ENCODE results near the gene TCEAL9.
A peak's percentile ranks its signal among the peaks of the same experiment; 100 is the strongest.
"Not testable (repeated sequence)": the region's sequence is repeated elsewhere in the genome, so short reads cannot be mapped to it uniquely, and the experiment has no call there.

The TCEAL9 gene

GRCh38 chrX:103356130-103356798 is at the start of gene TCEAL9:
TSS of gene TCEAL9 (plus strand) at chrX:103356506. CDS start at chrX:103357685, 1,179 bp downstream.
- peak; percentile 5 for DNase-seq

- no peak for DNase-seq
Observed at GRCh38 chrX:103309860-103310554, 46.3 kb upstream of the TCEAL9 start.

DNA sequence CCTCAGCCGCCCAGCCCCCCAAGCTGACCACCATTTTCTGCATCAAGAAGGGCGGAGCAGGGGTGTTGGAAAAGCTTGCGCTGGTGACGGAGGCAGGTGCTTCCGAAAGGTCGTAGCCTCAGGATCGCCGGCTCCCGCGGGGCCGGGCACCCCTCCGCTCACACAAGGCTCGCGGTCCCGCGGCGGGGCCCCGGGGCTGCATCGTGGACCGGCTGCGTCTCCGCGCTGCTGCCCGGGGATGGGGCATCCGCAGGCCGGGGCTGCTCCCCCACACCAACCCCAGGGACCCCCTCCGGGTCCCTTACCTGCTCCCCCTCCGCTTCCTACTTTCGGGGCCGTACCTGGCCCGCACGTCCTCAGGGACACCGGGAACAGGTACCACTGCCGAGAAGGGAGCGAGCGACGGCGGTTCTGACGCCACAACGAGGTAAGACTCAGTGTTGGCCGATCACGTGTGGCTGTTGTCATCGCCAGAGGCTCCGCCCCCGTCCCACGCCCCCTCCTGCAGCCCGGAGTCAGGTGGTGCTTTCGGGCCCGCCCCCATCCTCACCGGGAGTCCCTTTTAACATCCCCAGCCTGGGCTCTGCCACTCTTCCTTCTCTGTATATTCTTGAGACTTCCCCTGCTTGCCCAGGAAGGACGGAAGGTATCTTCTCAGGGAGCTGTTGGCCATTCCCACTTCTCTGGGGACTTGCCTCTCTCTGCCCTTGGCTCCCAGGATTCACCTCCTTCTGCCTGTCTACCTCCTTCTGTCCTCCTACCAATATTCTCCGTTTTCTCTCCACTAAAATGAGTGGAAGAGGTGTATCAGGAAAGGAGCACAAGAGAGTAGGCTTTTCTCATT is 45.5 kb upstream of the TCEAL9 start, which contains the start of gene BEX2:
TSS of gene BEX2 (minus strand) at position 436 of the 844 bp plus-strand sequence. CDS start 1,014 bp downstream, outside the sequence.
- DNase-seq: peak; percentile 56

DNA sequence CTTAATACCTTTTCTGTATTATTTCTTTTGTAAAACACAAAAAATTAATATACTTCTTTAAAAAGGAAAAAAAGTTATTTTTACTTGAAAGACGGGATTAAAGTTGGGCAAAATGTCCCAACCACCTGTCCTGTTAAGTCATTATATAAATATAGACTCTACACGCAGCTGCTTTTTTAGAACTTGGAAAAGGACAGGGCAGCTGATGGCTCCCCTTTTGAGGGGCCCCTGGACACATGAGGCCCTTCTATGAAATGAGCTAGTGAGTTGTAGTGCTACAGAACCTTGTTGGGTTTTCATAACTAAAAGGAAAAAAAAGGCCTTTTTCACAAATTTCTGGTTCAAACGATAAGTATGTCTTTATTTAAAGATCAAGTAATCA is 44.9 kb upstream of the TCEAL9 start:
- DNase-seq: no peak

DNA sequence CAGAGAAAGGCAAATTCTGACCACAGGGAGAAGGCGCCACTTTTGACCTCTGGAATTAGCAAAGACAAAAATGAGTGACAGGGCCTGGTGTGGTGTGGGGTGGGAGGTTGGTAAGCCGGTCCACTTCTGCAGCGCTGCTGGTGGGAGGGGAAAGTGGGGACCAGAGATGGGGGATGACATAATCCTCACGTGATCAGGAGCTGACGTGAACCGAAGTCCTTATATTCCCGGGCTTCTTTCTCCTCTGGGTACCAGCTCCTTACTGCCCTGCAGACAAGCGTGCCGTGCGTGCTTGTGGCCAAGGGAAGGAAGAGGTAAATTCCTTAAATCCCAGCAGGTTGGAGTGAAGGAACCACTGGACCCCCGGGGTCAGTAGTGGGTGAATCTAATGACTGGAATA is 26.3 kb upstream of the TCEAL9 start, which contains the start of gene TCEAL7:
TSS of gene TCEAL7 (plus strand) at position 249 of the 400 bp plus-strand sequence. CDS start 1,165 bp downstream, outside the sequence.
- DNase-seq: no peak

GRCh38 chrX:103330681-103331288 is 25.5 kb upstream of the TCEAL9 start:
- no peak for DNase-seq

GRCh38 chrX:103338663-103339062 is 17.6 kb upstream of the TCEAL9 start:
- DNase-seq: no peak

DNA sequence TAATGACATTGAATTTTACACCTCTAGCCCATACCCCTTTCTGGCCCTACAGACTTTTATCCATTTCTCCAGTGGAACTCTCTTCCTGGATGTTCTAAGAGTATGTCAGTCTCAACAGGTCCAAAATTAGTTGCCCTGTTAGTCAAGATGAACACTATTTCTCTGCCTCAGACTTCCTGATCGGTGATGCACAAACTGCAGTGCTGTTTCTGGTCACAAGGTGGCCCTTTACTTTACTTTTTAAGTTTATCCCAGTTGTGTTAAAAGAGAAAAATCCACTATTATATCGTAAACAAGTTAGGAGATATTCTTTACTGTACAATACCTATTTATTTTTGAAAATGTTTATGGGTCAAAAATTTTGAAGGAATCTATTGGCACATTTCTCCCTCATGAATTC is 13.2 kb upstream of the TCEAL9 start:
- DNase-seq: no peak

- no peak for DNase-seq
Observed at GRCh38 chrX:103344606-103345005, 11.7 kb upstream of the TCEAL9 start.

DNA sequence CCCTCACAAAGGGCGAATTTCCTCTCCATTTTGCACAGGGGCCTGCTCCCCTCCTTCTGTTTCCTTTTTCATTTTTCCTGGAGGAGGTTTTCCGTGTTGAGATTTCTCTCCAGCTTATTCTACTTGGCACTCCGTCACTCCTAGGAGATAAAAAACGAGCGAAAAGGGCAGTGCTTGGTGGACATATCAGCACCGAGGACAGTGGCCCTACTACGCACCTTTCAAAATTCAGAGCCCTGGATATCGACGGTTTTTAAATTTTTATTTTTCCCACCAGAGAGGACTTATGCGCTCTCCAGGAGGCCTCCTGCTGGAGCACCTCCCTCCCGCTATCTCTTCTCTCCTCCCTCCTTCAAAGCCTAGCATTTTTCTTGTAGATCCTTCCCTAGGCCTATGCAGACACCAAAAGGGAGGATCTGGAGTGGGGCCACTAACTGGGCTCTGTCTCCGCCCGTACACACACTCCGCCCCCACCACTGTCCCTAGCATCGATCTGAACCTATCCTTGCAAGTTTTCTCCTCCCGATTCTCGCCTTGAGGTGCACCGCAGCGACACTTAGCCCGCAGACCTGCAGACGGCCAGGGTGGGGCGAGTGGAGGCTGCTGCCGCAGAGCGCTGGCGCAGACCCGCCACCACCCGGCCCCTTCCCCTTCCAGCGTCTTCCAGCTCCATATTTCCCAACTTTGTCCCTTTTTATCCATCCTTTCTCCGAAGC is 8.5 kb upstream of the TCEAL9 start:
- DNase-seq: no peak

GRCh38 chrX:103356858-103357257 is 552 bp downstream of the TCEAL9 start:
- DNase-seq: no peak

GRCh38 chrX:103357871-103358270 is 1.6 kb downstream of the TCEAL9 start:
- no peak for DNase-seq

GRCh38 chrX:103359605-103360004 is 3.3 kb downstream of the TCEAL9 start:
- DNase-seq: not testable (repeated sequence)

DNA sequence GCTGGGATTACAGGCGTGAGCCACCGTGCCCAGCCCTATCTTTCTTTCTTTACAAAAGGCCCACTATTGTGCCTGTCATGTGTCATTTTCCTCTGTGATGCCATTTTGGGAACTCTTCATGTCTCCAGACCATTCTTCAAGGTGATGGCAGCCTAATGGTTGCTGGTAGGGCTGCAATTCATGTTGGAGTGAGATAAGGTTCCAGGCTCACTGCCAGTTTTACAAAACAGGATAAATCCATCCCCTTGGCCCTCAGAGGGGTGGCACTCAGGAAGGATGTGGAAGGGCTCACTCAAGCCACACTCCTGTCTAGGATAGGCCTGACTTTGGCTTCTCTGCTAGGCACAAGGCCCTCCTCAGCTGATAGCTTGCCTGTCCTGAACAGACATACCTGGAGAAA is 3.8 kb downstream of the TCEAL9 start:
- DNase-seq: no peak

GRCh38 chrX:103360916-103361315 is 4.6 kb downstream of the TCEAL9 start:
- DNase-seq: no peak

DNA sequence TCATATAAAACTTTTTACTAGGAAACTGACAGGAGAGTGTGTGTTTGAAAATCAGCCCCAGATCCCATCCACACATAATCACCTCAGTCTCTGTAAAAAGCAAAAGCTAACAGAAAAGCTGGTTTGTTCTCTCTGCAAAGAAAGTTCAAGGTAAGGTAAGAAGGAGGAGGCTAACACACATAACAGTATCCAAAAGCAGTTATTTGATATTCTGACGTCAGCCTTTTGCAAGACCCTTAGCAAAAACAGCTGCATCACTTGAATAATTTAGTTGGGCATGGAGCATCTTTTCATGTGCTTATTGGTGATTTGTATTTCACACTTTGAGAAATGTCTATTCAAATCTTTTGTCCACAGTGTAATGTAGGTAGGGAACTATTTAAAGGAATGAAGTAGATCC is 5.5 kb downstream of the TCEAL9 start:
- no peak for DNase-seq

DNA sequence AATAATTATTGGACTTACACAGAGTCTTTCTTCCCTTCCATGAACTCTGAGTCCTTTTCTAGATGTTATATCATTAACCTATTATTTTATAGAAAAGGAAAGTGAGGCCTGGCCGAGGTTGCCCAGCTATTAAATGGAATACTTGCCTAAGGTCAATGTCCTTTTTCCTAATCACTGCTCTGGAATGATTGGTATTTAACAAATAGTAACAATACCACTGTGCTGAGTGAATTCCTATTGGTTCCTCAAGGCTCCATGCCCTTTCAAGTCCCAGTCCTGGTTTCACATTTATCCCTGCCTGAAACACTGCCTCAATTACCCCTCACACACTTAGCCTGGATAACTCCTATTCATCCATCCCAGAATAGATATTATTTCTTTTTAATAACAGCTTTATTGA is 6.2 kb downstream of the TCEAL9 start:
- no peak for DNase-seq

GRCh38 chrX:103363046-103363445 is 6.7 kb downstream of the TCEAL9 start:
- DNase-seq: no peak

GRCh38 chrX:103367502-103367901 is 11.2 kb downstream of the TCEAL9 start:
- DNase-seq: no peak

DNA sequence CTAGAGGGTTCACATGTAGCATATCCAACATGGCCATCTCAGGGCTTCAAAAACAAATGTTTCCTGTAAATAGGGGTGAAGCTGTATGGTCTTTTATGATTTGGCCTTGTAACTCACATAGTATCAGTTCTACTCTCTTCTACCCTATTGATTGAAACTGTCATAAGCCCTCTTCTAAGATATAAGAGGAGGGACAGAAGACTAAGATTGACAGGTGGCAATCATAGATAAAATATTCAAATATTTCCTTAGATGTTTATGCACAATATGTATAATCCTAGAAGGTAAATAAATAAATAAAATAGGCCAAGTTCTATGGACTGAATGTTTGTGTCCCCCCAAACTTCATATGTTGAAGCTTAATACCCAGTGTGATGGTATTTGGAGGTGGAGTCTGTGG is 13.2 kb downstream of the TCEAL9 start:
- DNase-seq: no peak

DNA sequence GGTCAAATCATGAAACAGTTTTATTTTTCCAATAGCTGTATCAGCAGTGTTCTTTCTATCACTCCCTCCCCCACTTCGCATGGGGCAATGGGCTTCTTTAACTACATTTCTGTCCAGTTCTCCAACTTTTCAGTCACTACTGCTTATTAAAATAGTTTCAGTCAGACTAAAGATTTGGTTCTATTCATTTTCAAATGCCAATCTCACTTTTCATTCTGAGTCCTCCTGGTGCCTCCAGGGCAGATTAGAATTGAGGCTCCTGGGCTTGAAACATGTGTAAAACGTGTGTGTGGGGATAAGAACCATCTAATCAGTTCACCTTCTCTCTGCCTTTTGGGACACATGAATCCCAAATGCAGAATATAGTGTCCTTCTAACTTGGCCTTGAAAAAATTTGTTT is 16.6 kb downstream of the TCEAL9 start:
- no peak for DNase-seq

DNA sequence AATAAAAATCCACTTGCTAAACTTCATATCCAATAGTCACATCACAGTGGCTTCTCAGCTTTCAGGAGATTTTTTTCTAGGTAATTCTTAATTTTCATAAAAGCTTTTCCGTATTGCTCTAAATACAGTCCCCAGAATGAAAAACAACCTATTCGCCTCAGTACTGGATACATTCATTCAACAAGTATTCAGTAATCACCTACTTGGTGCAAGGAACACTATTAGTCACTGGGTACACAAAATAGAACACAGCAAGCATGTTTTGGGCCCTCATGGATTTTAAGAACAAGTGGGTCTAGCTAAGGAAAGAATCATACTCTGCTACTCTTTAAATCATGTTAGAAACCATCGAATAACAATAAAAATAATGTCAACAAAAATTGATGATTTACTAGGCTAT is 17.3 kb downstream of the TCEAL9 start:
- DNase-seq: no peak
